ENCODE measurements around the gene ADPRH. TPM values are rescaled to one million over a fixed set of nuclear protein-coding genes. Genes with fewer than 3 reads are reported as not detected.

The ADPRH gene
- total and polyA plus RNA-seq, 8 donors: 0.89 to 21.4 (median 2.5) TPM; not detected in 1

DNA sequence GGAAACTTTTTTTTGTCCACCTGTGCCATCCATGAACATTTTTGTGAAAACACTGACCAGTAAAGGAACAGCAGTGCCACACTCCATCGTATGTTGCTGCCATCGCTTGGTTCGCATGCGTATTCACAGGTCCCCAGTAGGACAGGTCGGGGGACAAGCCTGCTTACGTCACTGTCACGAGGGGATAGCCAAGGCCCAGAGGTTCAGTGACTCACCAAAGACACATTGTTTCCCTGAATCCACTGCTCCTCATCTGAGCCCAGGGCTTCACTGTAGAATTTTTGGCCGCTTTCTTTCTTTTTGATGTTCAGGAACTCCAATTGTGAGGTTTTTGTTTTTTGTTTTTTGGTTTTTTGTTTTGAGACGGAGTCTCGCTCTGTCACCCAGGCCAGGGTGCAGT lies 5.9 kb downstream of the ADPRH start:
- WGBS, 5 donors: 94 to 97% (median 96%) methylated on average over 10 of the region's 10 CpGs
- TF ChIP-seq, protein P1, sequence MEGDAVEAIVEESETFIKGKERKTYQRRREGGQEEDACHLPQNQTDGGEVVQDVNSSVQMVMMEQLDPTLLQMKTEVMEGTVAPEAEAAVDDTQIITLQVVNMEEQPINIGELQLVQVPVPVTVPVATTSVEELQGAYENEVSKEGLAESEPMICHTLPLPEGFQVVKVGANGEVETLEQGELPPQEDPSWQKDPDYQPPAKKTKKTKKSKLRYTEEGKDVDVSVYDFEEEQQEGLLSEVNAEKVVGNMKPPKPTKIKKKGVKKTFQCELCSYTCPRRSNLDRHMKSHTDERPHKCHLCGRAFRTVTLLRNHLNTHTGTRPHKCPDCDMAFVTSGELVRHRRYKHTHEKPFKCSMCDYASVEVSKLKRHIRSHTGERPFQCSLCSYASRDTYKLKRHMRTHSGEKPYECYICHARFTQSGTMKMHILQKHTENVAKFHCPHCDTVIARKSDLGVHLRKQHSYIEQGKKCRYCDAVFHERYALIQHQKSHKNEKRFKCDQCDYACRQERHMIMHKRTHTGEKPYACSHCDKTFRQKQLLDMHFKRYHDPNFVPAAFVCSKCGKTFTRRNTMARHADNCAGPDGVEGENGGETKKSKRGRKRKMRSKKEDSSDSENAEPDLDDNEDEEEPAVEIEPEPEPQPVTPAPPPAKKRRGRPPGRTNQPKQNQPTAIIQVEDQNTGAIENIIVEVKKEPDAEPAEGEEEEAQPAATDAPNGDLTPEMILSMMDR (IDR thresholded peaks at IDR 0.05): no peak
- no peak for TF ChIP-seq EP300 (IDR thresholded peaks at IDR 0.05)
- TF ChIP-seq POLR2A (IDR thresholded peaks at IDR 0.05): no peak
- no peak for TF ChIP-seq POLR2AphosphoS5 (IDR thresholded peaks at IDR 0.05)

GRCh38 chr3:119585856-119586570 lies 6.7 kb downstream of the ADPRH start:
- Histone ChIP-seq H3K4me1 (peaks cover 0 to 6% (median 3%) of the 10 kb centered on the region in 4 donors), H3K4me3 (no peak overlapping the region), H3K9me3 (no peaks in the 10 kb centered on the region), H3K36me3 (peaks cover 0 to 15% (median 4%) of the 10 kb centered on the region in 4 donors), H3K27ac (no peak overlapping the region), H3K27me3 (no peaks in the 10 kb centered on the region)
- intact Hi-C loops (cut with DNase I; ENCODE audit: low total_unique reads): no loop called here
- 92 to 98% (median 97%) methylated on average over 8 to 11 of the region's 11 CpGs for WGBS, 5 donors
- no peak for DNase-seq
- TF ChIP-seq EP300 (IDR thresholded peaks at IDR 0.05): no peak
- TF ChIP-seq, protein P1 (IDR thresholded peaks at IDR 0.05): no peak

More for the DNA sequence above, 5.9 kb downstream of the ADPRH start:
- Histone ChIP-seq H3K27me3 (no peaks in the 10 kb centered on the region), H3K9me3 (no peaks in the 10 kb centered on the region), H3K4me3 (no peak overlapping the region), H3K36me3 (peaks cover 0 to 15% (median 4%) of the 10 kb centered on the region in 4 donors), H3K27ac (no peak overlapping the region), H3K4me1 (peaks cover 4 to 14% (median 9%) of the 10 kb centered on the region in 4 donors)
- intact Hi-C loops (cut with DNase I; ENCODE audit: low total_unique reads): no loop called here
- DNase-seq: no peak

DNA sequence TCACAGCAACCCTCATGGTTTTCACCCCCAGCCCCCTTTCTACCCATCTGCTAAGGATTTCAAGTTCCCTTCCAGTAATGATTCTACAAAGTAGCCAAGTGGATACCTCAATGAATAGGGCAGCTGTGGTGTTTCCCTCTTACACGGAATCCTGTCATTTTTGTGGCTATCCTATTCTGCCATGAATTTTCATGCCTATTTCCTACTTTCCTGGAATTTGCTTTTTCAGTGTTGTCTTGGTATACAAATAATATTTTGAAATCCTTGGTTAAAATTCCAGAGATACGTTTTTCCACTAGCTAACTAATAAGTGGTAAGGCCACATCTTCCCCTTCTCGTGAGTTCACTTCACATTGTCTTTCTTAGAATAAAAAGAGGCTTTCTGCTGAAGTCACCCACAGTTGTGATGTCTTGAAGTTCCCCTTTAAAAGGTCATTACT lies 7.5 kb downstream of the ADPRH start:
- H3K4me3 ChIP-seq: no peak overlapping the region
- peaks cover 0 to 15% (median 4%) of the 10 kb centered on the region in 4 donors for H3K36me3 ChIP-seq
- TF ChIP-seq EP300 (IDR thresholded peaks at IDR 0.05) (no peak), POLR2A (IDR thresholded peaks at IDR 0.05) (no peak), POLR2AphosphoS5 (IDR thresholded peaks at IDR 0.05) (no peak)
- TF ChIP-seq, protein P1 (IDR thresholded peaks at IDR 0.05): no peak
- 81 to 92% (median 88%) methylated on average over 3 of the region's 3 CpGs for WGBS, 5 donors
- no peak for DNase-seq
- H3K27me3 ChIP-seq: no peaks in the 10 kb centered on the region
- no peaks in the 10 kb centered on the region for H3K9me3 ChIP-seq
- intact Hi-C loops (cut with DNase I; ENCODE audit: low total_unique reads): no loop called here
- H3K4me1 ChIP-seq: no peaks in the 10 kb centered on the region
- H3K27ac ChIP-seq: no peak overlapping the region

GRCh38 chr3:119588112-119588511 lies 8.8 kb downstream of the ADPRH start:
- intact Hi-C loops (cut with DNase I; ENCODE audit: low total_unique reads): no loop called here
- 70 to 83% (median 79%) methylated on average over 3 of the region's 3 CpGs for WGBS, 5 donors
- peak overlapping the region in 1 of 5 donors; percentile 34 for H3K27ac ChIP-seq

More at GRCh38 chr3:119588112-119588511, 8.8 kb downstream of the ADPRH start:
- TF ChIP-seq EP300 (IDR thresholded peaks at IDR 0.05) (no peak), POLR2A (IDR thresholded peaks at IDR 0.05) (no peak), POLR2AphosphoS5 (IDR thresholded peaks at IDR 0.05) (no peak)
- TF ChIP-seq, protein P1 (IDR thresholded peaks at IDR 0.05): no peak
- H3K27me3 ChIP-seq: no peaks in the 10 kb centered on the region
- no peaks in the 10 kb centered on the region for H3K9me3 ChIP-seq
- no peak overlapping the region for H3K4me3 ChIP-seq
- peak; percentile 41 to 47 for DNase-seq
- no peaks in the 10 kb centered on the region for H3K4me1 ChIP-seq
- peaks cover 0 to 15% (median 4%) of the 10 kb centered on the region in 4 donors for H3K36me3 ChIP-seq
